A549 (cell line): Measurements from ENCODE around the gene SHQ1. TPM values are rescaled to one million over a fixed set of nuclear protein-coding genes. Genes with fewer than 3 reads are reported as not detected.

ENCODE experiments used
- ATAC-seq, 2 experiments: fragments of 200-7000 bp in 1 of 2; fragments of >200 bp in 1 of 2; cut with Nextera tagmentation in 1 of 2; cut with Tn5 transposase in 1 of 2; 3 replicates each; pipeline versions ENCODE4 v1.8.0 to v1.9.1; 2018 to 2020; ENCODE audit warnings: mild to moderate bottlenecking in 1 of 2, moderate library complexity in 1 of 2
- CTCF ChIA-PET: fragments of 300-600 bp; sonication (Branson Sonifier 250); formaldehyde crosslinking; extraction: SDS; loops from one replicate; lab custom pipeline; 2021; ENCODE audit warnings: antibody characterized with exemption, inconsistent platforms; lab: Yijun Ruan, JAX
- POLR2A ChIA-PET: fragments of 350-600 bp; formaldehyde crosslinking; extraction: SDS; loops from one replicate; lab custom pipeline; 2021; ENCODE audit warnings: antibody characterized with exemption, inconsistent platforms; lab: Yijun Ruan, JAX
- DNase-seq, 2 experiments: peaks; one replicate each; pipeline versions ENCODE4 v3.0.0 to v3.0.0-alpha.2; 2011 to 2016; ENCODE audit warnings: low read depth in 1 of 2, low spot score in 1 of 2
- FAIRE-seq: peaks from 2 replicates; lab custom pipeline; 2011; peaks lifted over from hg19 to GRCh38; lab: Jason Lieb, UNC
- H3K27ac ChIP-seq, 2 experiments: fragments of >200 bp; sonication (Bioruptor Twin); formaldehyde crosslinking; 3 replicates each; pipeline ENCODE4 v1.5.1; 2016 to 2017
- H3K4me1 ChIP-seq: fragments of >200 bp; sonication (Bioruptor Twin); formaldehyde crosslinking; 3 replicates; pipeline ENCODE4 v1.6.1; 2016
- H3K4me2 ChIP-seq: fragments of >200 bp; sonication (Bioruptor Twin); formaldehyde crosslinking; 3 replicates; pipeline ENCODE4 v1.6.1; 2016
- H3K4me3 ChIP-seq: fragments of >200 bp; sonication (Bioruptor Twin); formaldehyde crosslinking; 3 replicates; pipeline ENCODE4 v1.5.1; 2016
- H3K9me3 ChIP-seq: fragments of >200 bp; sonication (Bioruptor Twin); formaldehyde crosslinking; 3 replicates; pipeline ENCODE4 v1.6.1; 2016
- CBX2 ChIP-seq: fragments of 200-600 bp; sonication (generic); IDR thresholded peaks from 2 replicates; pipeline ENCODE4 v1.6.1; 2016; ENCODE audit warnings: low read depth, mild to moderate bottlenecking, borderline replicate concordance
- CHD2 ChIP-seq: fragments of 150-350 bp; IDR thresholded peaks from 2 replicates; pipeline ENCODE4 v1.6.1; 2014; ENCODE audit warnings: low read length; ENCODE audit not compliant: partially characterized antibody
- CTCF ChIP-seq: fragments of >200 bp; sonication (Bioruptor Twin); formaldehyde crosslinking; IDR thresholded peaks from 3 replicates; pipeline ENCODE4 v1.5.1; 2016
- EHMT2 ChIP-seq: fragments of 200-600 bp; sonication (generic); IDR thresholded peaks from 2 replicates; pipeline ENCODE4 v1.6.1; 2016; ENCODE audit warnings: antibody characterized with exemption, low read depth, mild to moderate bottlenecking, moderate library complexity
- EP300 ChIP-seq, 2 experiments: fragments of >200 bp; sonication (Bioruptor Twin); formaldehyde crosslinking; IDR thresholded peaks; 2 replicates in 1 of 2; 3 replicates in 1 of 2; pipeline ENCODE4 v1.6.1; 2016 to 2017
- FOSB ChIP-seq: fragments of 250-450 bp; sonication (Bioruptor Pico); IDR thresholded peaks from 2 replicates; pipeline ENCODE4 v1.5.0; 2020; ENCODE audit warnings: mild to moderate bottlenecking, moderate library complexity
- FOXS1 ChIP-seq: fragments of 250-450 bp; sonication (Bioruptor Pico); IDR thresholded peaks from 2 replicates; pipeline ENCODE4 v1.5.0; 2020; ENCODE audit warnings: mild to moderate bottlenecking, moderate library complexity
- JUN ChIP-seq, 2 experiments: fragments of >200 bp; sonication (Bioruptor Twin); formaldehyde crosslinking; IDR thresholded peaks; 2 replicates in 1 of 2; 3 replicates in 1 of 2; pipeline ENCODE4 v1.6.1; 2016 to 2017
- KDM5A ChIP-seq: fragments of 200-600 bp; sonication (generic); IDR thresholded peaks from 2 replicates; pipeline ENCODE4 v1.6.1; 2016; ENCODE audit warnings: antibody characterized with exemption, mild to moderate bottlenecking
- MYC ChIP-seq: IDR thresholded peaks from 2 replicates; pipeline ENCODE4 v1.6.1; 2012; ENCODE audit warnings: mild to moderate bottlenecking, inconsistent platforms, low read length, improper control_type of control experiment, borderline replicate concordance
- NR3C1 ChIP-seq: fragments of >200 bp; sonication (Bioruptor Twin); formaldehyde crosslinking; IDR thresholded peaks from 3 replicates; pipeline ENCODE4 v1.6.1; 2017
- PBX3 ChIP-seq: IDR thresholded peaks from 2 replicates; pipeline ENCODE4 v1.6.1; 2012
- RCOR1 ChIP-seq: fragments of 150-350 bp; IDR thresholded peaks from 2 replicates; pipeline ENCODE4 v1.6.1; 2014; ENCODE audit warnings: antibody characterized with exemption, low read length, low read depth
- SMC3 ChIP-seq: fragments of >200 bp; sonication (Bioruptor Twin); formaldehyde crosslinking; IDR thresholded peaks from 3 replicates; pipeline ENCODE4 v1.6.1; 2018; ENCODE audit warnings: inconsistent platforms
- USF2 ChIP-seq: fragments of 450-650 bp; IDR thresholded peaks from 2 replicates; pipeline ENCODE4 v1.6.1; 2014; ENCODE audit warnings: antibody characterized with exemption
- ZFP36 ChIP-seq: fragments of 450-650 bp; IDR thresholded peaks from 2 replicates; pipeline ENCODE4 v1.6.1; 2014; ENCODE audit warnings: borderline replicate concordance; ENCODE audit not compliant: partially characterized antibody
- WGBS: methylation state at CpG from one replicate; pipeline ENCODE4 v1.1.6; 2017; ENCODE audit errors: missing lambda C conversion rate; 5-methylcytosine and 5-hydroxymethylcytosine counted together
- polyA plus RNA-seq, 4 experiments: library from polyadenylated mRNA; depleted of rRNA in 3 of 4; stranded (reverse); fragments of >200 nt; fragmentation: RNase III in 1 of 4; extraction: RNeasy Plus Mini Kit Qiagen cat#74134 plus additional on column Dnase treatment in 1 of 4; gene quantifications; 2 replicates in 3 of 4; 3 replicates in 1 of 4; pipeline ENCODE4 v1.2.3, GENCODE V29; 2011 to 2017
- TF ChIP-seq, protein P1 (sequence below): fragments of 200-600 bp; sonication (generic); IDR thresholded peaks from 2 replicates; pipeline ENCODE4 v1.6.1; 2016; ENCODE audit warnings: antibody characterized with exemption, mild to moderate bottlenecking, moderate library complexity
- TF ChIP-seq, protein P2 (sequence below): fragments of 150-350 bp; IDR thresholded peaks from 2 replicates; pipeline ENCODE4 v1.6.1; 2014; ENCODE audit warnings: low read depth, mild to moderate bottlenecking, low read length

Gene SHQ1
- polyA plus RNA-seq, 2 of the 4 experiments (the other 2 are of a cell fraction): 18.0 to 22.2 TPM

DNA sequence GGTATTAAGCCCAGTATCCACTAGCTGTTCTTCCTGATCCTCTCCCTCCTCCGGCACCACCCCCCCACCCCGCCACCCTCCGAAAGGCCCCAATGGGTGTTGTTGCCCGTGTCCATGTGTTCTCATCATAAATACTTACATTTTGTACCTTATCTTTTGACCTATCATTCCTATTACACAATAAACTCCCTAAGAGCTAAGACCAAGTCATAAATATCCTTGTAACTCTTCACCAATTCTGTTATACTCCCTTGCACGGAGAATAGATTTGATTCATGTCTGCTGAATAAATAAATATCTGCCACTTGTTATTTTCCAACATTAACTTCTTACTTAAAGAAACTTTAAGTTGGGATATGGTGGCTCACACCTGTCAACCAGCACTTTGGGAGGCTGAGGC lies 43.9 kb downstream of the SHQ1 start:
- FAIRE-seq: no peak
- 98% methylated on average over 3 of the region's 5 CpGs for WGBS
- no peak for DNase-seq
- Histone ChIP-seq H3K27ac (no peak overlapping the region), H3K9me3 (no peaks in the 10 kb centered on the region), H3K4me1 (no peaks in the 10 kb centered on the region), H3K4me3 (no peak overlapping the region), H3K4me2 (no peak overlapping the region)
- ChIA-PET POLR2A (no interaction called here), CTCF (interaction anchor here (0.6 to 1.4 kb wide), 3 partner anchors 11 to 929 kb away, joined by 3 read pairs; no protein-coding TSS in a partner anchor)
- ATAC-seq: no peak
- TF ChIP-seq KDM5A: no peak
- no peak for TF ChIP-seq RCOR1
- TF ChIP-seq CTCF: no peak
- TF ChIP-seq SMC3: no peak
- TF ChIP-seq JUN (IDR thresholded peaks at IDR 0.05): no peak
- TF ChIP-seq CHD2: no peak
- TF ChIP-seq NR3C1: no peak
- no peak for TF ChIP-seq FOSB (CRISPR knock-in tag)

DNA sequence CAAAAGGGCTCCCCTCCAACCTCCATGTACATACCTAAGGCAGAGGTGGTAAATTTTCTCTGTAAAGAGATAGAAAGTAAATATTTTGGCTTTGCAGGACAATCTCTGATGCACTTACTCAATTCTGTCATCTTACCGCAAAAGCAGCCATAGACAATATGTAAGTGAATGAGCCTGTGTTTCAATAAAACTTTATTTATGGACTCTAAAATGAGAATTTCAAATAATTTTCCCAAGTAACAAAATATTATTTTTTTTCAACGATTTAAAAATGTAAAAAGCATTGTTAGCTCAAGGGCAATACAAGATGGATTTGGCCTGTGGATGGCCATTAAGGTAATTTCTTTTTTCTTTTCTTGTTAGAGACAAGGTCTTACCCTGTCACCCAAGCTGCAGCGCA lies 44.7 kb downstream of the SHQ1 start:
- CTCF ChIA-PET: interaction anchor here (0.9 to 1.4 kb wide), 4 partner anchors 10 to 928 kb away, joined by 3 to 5 read pairs (median 3); no protein-coding TSS in a partner anchor
- H3K4me2 ChIP-seq: no peak overlapping the region
- no peaks in the 10 kb centered on the region for H3K9me3 ChIP-seq
- ATAC-seq (no peak), FAIRE-seq (no peak), DNase-seq (no peak)
- no peak overlapping the region for H3K27ac ChIP-seq
- no peaks in the 10 kb centered on the region for H3K4me1 ChIP-seq
- TF ChIP-seq EHMT2 (no peak), PBX3 (no peak), EP300 (IDR thresholded peaks at IDR 0.05) (no peak)
- POLR2A ChIA-PET: no interaction called here
- whole genome bisulfite sequencing: 91% methylated on average over 3 of the region's 3 CpGs
- no peak overlapping the region for H3K4me3 ChIP-seq

DNA sequence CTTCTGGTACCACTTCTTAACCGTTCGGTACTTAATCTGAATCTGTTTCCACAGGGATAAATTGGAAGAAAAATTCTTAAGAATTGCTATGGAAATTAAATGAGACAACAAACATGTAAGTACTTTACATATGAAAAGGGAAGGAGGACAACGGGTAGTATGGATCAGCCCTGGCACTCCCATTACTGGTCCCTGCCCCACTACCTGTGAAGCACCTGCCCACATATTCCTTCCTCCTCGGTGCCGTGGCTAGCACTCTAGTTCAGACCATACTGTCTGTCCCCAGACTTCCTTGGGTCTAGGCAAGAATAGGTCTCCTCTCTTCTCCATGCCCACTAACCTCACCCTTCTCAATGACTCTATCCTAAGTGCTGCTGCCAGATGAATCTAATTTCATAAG lies 46.2 kb downstream of the SHQ1 start:
- no peak overlapping the region for H3K27ac ChIP-seq
- POLR2A ChIA-PET: no interaction called here
- WGBS: 91% methylated on average over 5 of the region's 5 CpGs
- no peak for FAIRE-seq
- CTCF ChIA-PET: interaction anchor here (1.1 to 1.2 kb wide), 2 partner anchors 20 to 847 kb away, joined by 3 read pairs; no protein-coding TSS in a partner anchor
- TF ChIP-seq CBX2 (no peak), KDM5A (no peak), ZFP36 (no peak), MYC (no peak), RCOR1 (no peak), FOXS1 (CRISPR knock-in tag) (no peak), USF2 (no peak)
- TF ChIP-seq, protein P1, sequence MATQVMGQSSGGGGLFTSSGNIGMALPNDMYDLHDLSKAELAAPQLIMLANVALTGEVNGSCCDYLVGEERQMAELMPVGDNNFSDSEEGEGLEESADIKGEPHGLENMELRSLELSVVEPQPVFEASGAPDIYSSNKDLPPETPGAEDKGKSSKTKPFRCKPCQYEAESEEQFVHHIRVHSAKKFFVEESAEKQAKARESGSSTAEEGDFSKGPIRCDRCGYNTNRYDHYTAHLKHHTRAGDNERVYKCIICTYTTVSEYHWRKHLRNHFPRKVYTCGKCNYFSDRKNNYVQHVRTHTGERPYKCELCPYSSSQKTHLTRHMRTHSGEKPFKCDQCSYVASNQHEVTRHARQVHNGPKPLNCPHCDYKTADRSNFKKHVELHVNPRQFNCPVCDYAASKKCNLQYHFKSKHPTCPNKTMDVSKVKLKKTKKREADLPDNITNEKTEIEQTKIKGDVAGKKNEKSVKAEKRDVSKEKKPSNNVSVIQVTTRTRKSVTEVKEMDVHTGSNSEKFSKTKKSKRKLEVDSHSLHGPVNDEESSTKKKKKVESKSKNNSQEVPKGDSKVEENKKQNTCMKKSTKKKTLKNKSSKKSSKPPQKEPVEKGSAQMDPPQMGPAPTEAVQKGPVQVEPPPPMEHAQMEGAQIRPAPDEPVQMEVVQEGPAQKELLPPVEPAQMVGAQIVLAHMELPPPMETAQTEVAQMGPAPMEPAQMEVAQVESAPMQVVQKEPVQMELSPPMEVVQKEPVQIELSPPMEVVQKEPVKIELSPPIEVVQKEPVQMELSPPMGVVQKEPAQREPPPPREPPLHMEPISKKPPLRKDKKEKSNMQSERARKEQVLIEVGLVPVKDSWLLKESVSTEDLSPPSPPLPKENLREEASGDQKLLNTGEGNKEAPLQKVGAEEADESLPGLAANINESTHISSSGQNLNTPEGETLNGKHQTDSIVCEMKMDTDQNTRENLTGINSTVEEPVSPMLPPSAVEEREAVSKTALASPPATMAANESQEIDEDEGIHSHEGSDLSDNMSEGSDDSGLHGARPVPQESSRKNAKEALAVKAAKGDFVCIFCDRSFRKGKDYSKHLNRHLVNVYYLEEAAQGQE: no peak
- TF ChIP-seq, protein P2, sequence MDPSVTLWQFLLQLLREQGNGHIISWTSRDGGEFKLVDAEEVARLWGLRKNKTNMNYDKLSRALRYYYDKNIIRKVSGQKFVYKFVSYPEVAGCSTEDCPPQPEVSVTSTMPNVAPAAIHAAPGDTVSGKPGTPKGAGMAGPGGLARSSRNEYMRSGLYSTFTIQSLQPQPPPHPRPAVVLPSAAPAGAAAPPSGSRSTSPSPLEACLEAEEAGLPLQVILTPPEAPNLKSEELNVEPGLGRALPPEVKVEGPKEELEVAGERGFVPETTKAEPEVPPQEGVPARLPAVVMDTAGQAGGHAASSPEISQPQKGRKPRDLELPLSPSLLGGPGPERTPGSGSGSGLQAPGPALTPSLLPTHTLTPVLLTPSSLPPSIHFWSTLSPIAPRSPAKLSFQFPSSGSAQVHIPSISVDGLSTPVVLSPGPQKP: no peak
- TF ChIP-seq, all 56 proteins: peak for 0
- Histone ChIP-seq H3K4me2 (no peak overlapping the region), H3K4me1 (no peaks in the 10 kb centered on the region), H3K9me3 (no peaks in the 10 kb centered on the region), H3K4me3 (no peak overlapping the region)
- no peak for DNase-seq
- ATAC-seq: no peak
